ENCODE measurements around the gene GATA2. TPM values are rescaled to one million over a fixed set of nuclear protein-coding genes. Genes with fewer than 3 reads are reported as not detected.

Gene GATA2
- total and polyA plus RNA-seq, 4 donors = 2.1 to 39.5 (median 8.0) TPM

- Histone ChIP-seq H3K4me1 (ENCODE audit: control insufficient read depth in 1 of 2, insufficient read depth in 2 of 2, low read length in 2 of 2) (no peaks in the 10 kb centered on the region), H3K36me3 (ENCODE audit: control insufficient read depth in 1 of 2, insufficient read depth in 2 of 2, low read length in 1 of 2) (no peaks in the 10 kb centered on the region), H3K4me3 (ENCODE audit: low read length in 2 of 2) (no peak overlapping the region), H3K9me3 (ENCODE audit: control insufficient read depth, low read length) (no peaks in the 10 kb centered on the region), H3K27me3 (ENCODE audit: control insufficient read depth in 1 of 2, insufficient read depth in 2 of 2, low read length in 1 of 2) (no peaks in the 10 kb centered on the region), H3K27ac (ENCODE audit: low read depth in 1 of 2, low read length in 2 of 2) (no peak overlapping the region)
- 13 to 39% methylated on average over 23 of the region's 23 CpGs for WGBS, 2 donors
- intact Hi-C loops (cut with DNase I) = no loop called here
- ATAC-seq (ENCODE audit: low FRiP score) = no peak
- DNase-seq = peak in 1 of 2 donors; percentile 60
Observed at GRCh38 chr3:128490915-128491690, 1.9 kb downstream of the GATA2 start.

GRCh38 chr3:128490650-128490914 lies 2.4 kb downstream of the GATA2 start:
- H3K9me3 ChIP-seq (ENCODE audit: control insufficient read depth, low read length) = no peaks in the 10 kb centered on the region
- ATAC-seq (ENCODE audit: low FRiP score) (no peak), DNase-seq (peak in 1 of 2 donors; percentile 75)
- intact Hi-C loops (cut with DNase I) = no loop called here
- no peak overlapping the region for H3K4me3 ChIP-seq (ENCODE audit: low read length in 2 of 2)
- no peaks in the 10 kb centered on the region for H3K4me1 ChIP-seq (ENCODE audit: control insufficient read depth in 1 of 2, insufficient read depth in 2 of 2, low read length in 2 of 2)
- H3K36me3 ChIP-seq (ENCODE audit: control insufficient read depth in 1 of 2, insufficient read depth in 2 of 2, low read length in 1 of 2) = no peaks in the 10 kb centered on the region
- no peak overlapping the region for H3K27ac ChIP-seq (ENCODE audit: low read depth in 1 of 2, low read length in 2 of 2)
- no peaks in the 10 kb centered on the region for H3K27me3 ChIP-seq (ENCODE audit: control insufficient read depth in 1 of 2, insufficient read depth in 2 of 2, low read length in 1 of 2)
- 17 to 38% methylated on average over 10 of the region's 10 CpGs for WGBS, 2 donors

GRCh38 chr3:128489927-128490649 lies 2.9 kb downstream of the GATA2 start:
- H3K9me3 ChIP-seq (ENCODE audit: control insufficient read depth, low read length) = no peaks in the 10 kb centered on the region
- H3K4me3 ChIP-seq (ENCODE audit: low read length in 2 of 2) = peak overlapping the region; percentile 37 to 39
- H3K36me3 ChIP-seq (ENCODE audit: control insufficient read depth in 1 of 2, insufficient read depth in 2 of 2, low read length in 1 of 2) = no peaks in the 10 kb centered on the region
- intact Hi-C loops (cut with DNase I) = loop anchor here in 1 of 2 donors (5.0 kb wide), 1 partner anchor 58 kb away; no protein-coding TSS in a partner anchor
- H3K27ac ChIP-seq (ENCODE audit: low read depth in 1 of 2, low read length in 2 of 2) = no peak overlapping the region
- DNase-seq (peak in 1 of 2 donors; percentile 78), ATAC-seq (ENCODE audit: low FRiP score) (no peak)
- 3 to 8% methylated on average over 61 of the region's 61 CpGs for WGBS, 2 donors
- H3K4me1 ChIP-seq (ENCODE audit: control insufficient read depth in 1 of 2, insufficient read depth in 2 of 2, low read length in 2 of 2) = no peaks in the 10 kb centered on the region
- H3K27me3 ChIP-seq (ENCODE audit: control insufficient read depth in 1 of 2, insufficient read depth in 2 of 2, low read length in 1 of 2) = no peaks in the 10 kb centered on the region

- Histone ChIP-seq H3K9me3 (ENCODE audit: control insufficient read depth, low read length) (no peaks in the 10 kb centered on the region), H3K27me3 (ENCODE audit: control insufficient read depth in 1 of 2, insufficient read depth in 2 of 2, low read length in 1 of 2) (no peaks in the 10 kb centered on the region), H3K4me3 (ENCODE audit: low read length in 2 of 2) (peak overlapping the region; percentile 37 to 39), H3K36me3 (ENCODE audit: control insufficient read depth in 1 of 2, insufficient read depth in 2 of 2, low read length in 1 of 2) (no peaks in the 10 kb centered on the region), H3K4me1 (ENCODE audit: control insufficient read depth in 1 of 2, insufficient read depth in 2 of 2, low read length in 2 of 2) (no peaks in the 10 kb centered on the region), H3K27ac (ENCODE audit: low read depth in 1 of 2, low read length in 2 of 2) (no peak overlapping the region)
- DNase-seq (no peak), ATAC-seq (ENCODE audit: low FRiP score) (no peak)
- 0 to 1% methylated on average over 26 of the region's 26 CpGs for WGBS, 2 donors
- intact Hi-C loops (cut with DNase I) = loop anchor here in 1 of 2 donors (5.0 kb wide), 1 partner anchor 57 kb away; no protein-coding TSS in a partner anchor
Observed at GRCh38 chr3:128489674-128489926, 3.4 kb downstream of the GATA2 start.

GRCh38 chr3:128488991-128489673 lies 3.9 kb downstream of the GATA2 start:
- ATAC-seq (ENCODE audit: low FRiP score) (peak; percentile 27), DNase-seq (peak in 1 of 2 donors; percentile 86)
- Histone ChIP-seq H3K4me3 (ENCODE audit: low read length in 2 of 2) (peak overlapping the region; percentile 37 to 39), H3K36me3 (ENCODE audit: control insufficient read depth in 1 of 2, insufficient read depth in 2 of 2, low read length in 1 of 2) (no peaks in the 10 kb centered on the region), H3K9me3 (ENCODE audit: control insufficient read depth, low read length) (no peaks in the 10 kb centered on the region), H3K4me1 (ENCODE audit: control insufficient read depth in 1 of 2, insufficient read depth in 2 of 2, low read length in 2 of 2) (no peaks in the 10 kb centered on the region), H3K27me3 (ENCODE audit: control insufficient read depth in 1 of 2, insufficient read depth in 2 of 2, low read length in 1 of 2) (no peaks in the 10 kb centered on the region), H3K27ac (ENCODE audit: low read depth in 1 of 2, low read length in 2 of 2) (no peak overlapping the region)
- intact Hi-C loops (cut with DNase I) = loop anchor here in 1 of 2 donors (5.0 kb wide), 1 partner anchor 57 kb away; no protein-coding TSS in a partner anchor
- 0 to 1% methylated on average over 63 to 71 of the region's 71 CpGs for WGBS, 2 donors

GRCh38 chr3:128488636-128488990 lies 4.4 kb downstream of the GATA2 start:
- no peak for ATAC-seq (ENCODE audit: low FRiP score)
- Histone ChIP-seq H3K36me3 (ENCODE audit: control insufficient read depth in 1 of 2, insufficient read depth in 2 of 2, low read length in 1 of 2) (no peaks in the 10 kb centered on the region), H3K4me1 (ENCODE audit: control insufficient read depth in 1 of 2, insufficient read depth in 2 of 2, low read length in 2 of 2) (no peaks in the 10 kb centered on the region), H3K9me3 (ENCODE audit: control insufficient read depth, low read length) (no peaks in the 10 kb centered on the region), H3K27me3 (ENCODE audit: control insufficient read depth in 1 of 2, insufficient read depth in 2 of 2, low read length in 1 of 2) (no peaks in the 10 kb centered on the region), H3K4me3 (ENCODE audit: low read length in 2 of 2) (peak overlapping the region; percentile 37 to 39), H3K27ac (ENCODE audit: low read depth in 1 of 2, low read length in 2 of 2) (no peak overlapping the region)
- intact Hi-C loops (cut with DNase I) = loop anchor here in 1 of 2 donors (5.0 kb wide), 1 partner anchor 56 kb away; no protein-coding TSS in a partner anchor
- WGBS, 2 donors = 3 to 4% methylated on average over 20 to 21 of the region's 21 CpGs
- no peak for DNase-seq

- H3K27ac ChIP-seq (ENCODE audit: low read depth in 1 of 2, low read length in 2 of 2) = no peak overlapping the region
- H3K27me3 ChIP-seq (ENCODE audit: control insufficient read depth in 1 of 2, insufficient read depth in 2 of 2, low read length in 1 of 2) = no peaks in the 10 kb centered on the region
- WGBS, 2 donors = 1 to 2% methylated on average over 55 to 68 of the region's 68 CpGs
- DNase-seq (peak; percentile 81 to 94), ATAC-seq (ENCODE audit: low FRiP score) (peak; percentile 75)
- no peaks in the 10 kb centered on the region for H3K4me1 ChIP-seq (ENCODE audit: control insufficient read depth in 1 of 2, insufficient read depth in 2 of 2, low read length in 2 of 2)
- H3K9me3 ChIP-seq (ENCODE audit: control insufficient read depth, low read length) = no peaks in the 10 kb centered on the region
- peak overlapping the region; percentile 24 to 62 for H3K4me3 ChIP-seq (ENCODE audit: low read length in 2 of 2)
- intact Hi-C loops (cut with DNase I) = loop anchor here in 1 of 2 donors (5.0 kb wide), 1 partner anchor 56 kb away; no protein-coding TSS in a partner anchor
- H3K36me3 ChIP-seq (ENCODE audit: control insufficient read depth in 1 of 2, insufficient read depth in 2 of 2, low read length in 1 of 2) = no peaks in the 10 kb centered on the region
Observed at GRCh38 chr3:128487813-128488635, 5.0 kb downstream of the GATA2 start.

- WGBS, 2 donors = 1 to 3% methylated on average over 12 to 18 of the region's 18 CpGs
- no peaks in the 10 kb centered on the region for H3K36me3 ChIP-seq (ENCODE audit: control insufficient read depth in 1 of 2, insufficient read depth in 2 of 2, low read length in 1 of 2)
- ATAC-seq (ENCODE audit: low FRiP score) = no peak
- no peaks in the 10 kb centered on the region for H3K4me1 ChIP-seq (ENCODE audit: control insufficient read depth in 1 of 2, insufficient read depth in 2 of 2, low read length in 2 of 2)
- intact Hi-C loops (cut with DNase I) = loop anchor here in 1 of 2 donors (5.0 kb wide), 1 partner anchor 55 kb away; no protein-coding TSS in a partner anchor
- no peaks in the 10 kb centered on the region for H3K27me3 ChIP-seq (ENCODE audit: control insufficient read depth in 1 of 2, insufficient read depth in 2 of 2, low read length in 1 of 2)
- no peak for DNase-seq
- peak overlapping the region; percentile 23 to 62 for H3K4me3 ChIP-seq (ENCODE audit: low read length in 2 of 2)
- no peaks in the 10 kb centered on the region for H3K9me3 ChIP-seq (ENCODE audit: control insufficient read depth, low read length)
- H3K27ac ChIP-seq (ENCODE audit: low read depth in 1 of 2, low read length in 2 of 2) = no peak overlapping the region
Observed at GRCh38 chr3:128487538-128487812, 5.5 kb downstream of the GATA2 start.
